SK-N-MC (cell line): Measurements from ENCODE around the gene SYNGAP1.

Experiments used
- DNase-seq: peaks from one replicate; pipeline ENCODE4 v3.0.0-alpha.2; 2011; ENCODE audit warnings: low read depth, low spot score
- H3K27ac ChIP-seq: fragments of 200-600 bp; sonication (generic); 2 replicates; pipeline ENCODE4 v1.5.1; 2016; ENCODE audit warnings: mixed run types
- H3K36me3 ChIP-seq: fragments of 200-600 bp; sonication (generic); 2 replicates; pipeline ENCODE4 v1.6.1; 2017; ENCODE audit warnings: antibody characterized with exemption, low read length, mixed read lengths; ENCODE audit not compliant: insufficient read depth
- H3K4me3 ChIP-seq: fragments of 200-600 bp; sonication (generic); 2 replicates; pipeline ENCODE4 v1.5.1; 2016
- H3K9ac ChIP-seq: fragments of 200-600 bp; sonication (generic); 2 replicates; pipeline ENCODE4 v1.8.0; 2017; ENCODE audit warnings: mixed run types, mixed read lengths; ENCODE audit not compliant: insufficient read length
- H3K9me3 ChIP-seq: fragments of 200-600 bp; sonication (generic); 2 replicates; pipeline ENCODE4 v1.6.1; 2017; ENCODE audit warnings: low read depth, mild to moderate bottlenecking, antibody characterized with exemption, low read length, moderate library complexity, mixed read lengths
- EZH2 ChIP-seq: fragments of 200-600 bp; sonication (generic); IDR thresholded peaks from one replicate; pipeline ENCODE4 v1.6.1; 2017; ENCODE audit warnings: antibody characterized with exemption
- FOXP2 ChIP-seq: optimal IDR thresholded peaks from 2 replicates; pipeline ENCODE3; 2011; ENCODE audit warnings: mild to moderate bottlenecking, moderate library complexity; ENCODE audit not compliant: insufficient read depth; ENCODE audit errors: extremely low read length, control extremely low read depth
- POLR2AphosphoS5 ChIP-seq: IDR thresholded peaks from 2 replicates; pipeline ENCODE4 v1.6.1; 2012; ENCODE audit warnings: mild to moderate bottlenecking, low read depth, low read length, borderline replicate concordance

SYNGAP1 gene

GRCh38 chr6:33439956-33440648 lies 20.2 kb downstream of the SYNGAP1 start:
- H3K36me3 ChIP-seq: peaks cover 26% of the 10 kb centered on the region; the same call in 1 of the 2 replicates
- no peak for TF ChIP-seq POLR2AphosphoS5
- TF ChIP-seq FOXP2: no peak
- TF ChIP-seq EZH2: no peak
- H3K4me3 ChIP-seq: no peak overlapping the region
- no peak overlapping the region for H3K27ac ChIP-seq
- no peak overlapping the region for H3K9ac ChIP-seq
- no peak for DNase-seq
- no peaks in the 10 kb centered on the region for H3K9me3 ChIP-seq

GRCh38 chr6:33440649-33441309 lies 20.9 kb downstream of the SYNGAP1 start:
- no peak overlapping the region for H3K27ac ChIP-seq
- DNase-seq: no peak
- TF ChIP-seq POLR2AphosphoS5 (no peak), EZH2 (no peak), FOXP2 (no peak)
- no peaks in the 10 kb centered on the region for H3K9me3 ChIP-seq
- H3K36me3 ChIP-seq: peaks cover 26% of the 10 kb centered on the region; the same call in 1 of the 2 replicates
- no peak overlapping the region for H3K9ac ChIP-seq
- no peak overlapping the region for H3K4me3 ChIP-seq

GRCh38 chr6:33441457-33441856 lies 21.6 kb downstream of the SYNGAP1 start:
- Histone ChIP-seq H3K9me3 (no peaks in the 10 kb centered on the region), H3K9ac (no peak overlapping the region), H3K36me3 (peaks cover 24% of the 10 kb centered on the region; the same call in 1 of the 2 replicates), H3K4me3 (no peak overlapping the region), H3K27ac (no peak overlapping the region)
- TF ChIP-seq EZH2 (no peak), FOXP2 (no peak), POLR2AphosphoS5 (no peak)
- no peak for DNase-seq

GRCh38 chr6:33442283-33442682 lies 22.4 kb downstream of the SYNGAP1 start:
- H3K9ac ChIP-seq: no peak overlapping the region
- H3K9me3 ChIP-seq: no peaks in the 10 kb centered on the region
- no peak overlapping the region for H3K4me3 ChIP-seq
- H3K27ac ChIP-seq: no peak overlapping the region
- peaks cover 18% of the 10 kb centered on the region; the same call in 1 of the 2 replicates for H3K36me3 ChIP-seq
- TF ChIP-seq EZH2 (no peak), POLR2AphosphoS5 (no peak), FOXP2 (no peak)
- no peak for DNase-seq

- Histone ChIP-seq H3K9me3 (no peaks in the 10 kb centered on the region), H3K9ac (no peak overlapping the region), H3K36me3 (peaks cover 14% of the 10 kb centered on the region; the same call in 1 of the 2 replicates), H3K4me3 (no peak overlapping the region), H3K27ac (no peak overlapping the region)
- TF ChIP-seq POLR2AphosphoS5: no peak
- no peak for TF ChIP-seq EZH2
- no peak for TF ChIP-seq FOXP2
- DNase-seq: no peak
Observed at GRCh38 chr6:33443025-33443424, 23.2 kb downstream of the SYNGAP1 start.

- H3K9me3 ChIP-seq: no peaks in the 10 kb centered on the region
- H3K27ac ChIP-seq: no peak overlapping the region
- peaks cover 7% of the 10 kb centered on the region; the same call in 1 of the 2 replicates for H3K36me3 ChIP-seq
- TF ChIP-seq POLR2AphosphoS5 (0 out of 2 replicates have a peak, but pooled peaks have one; percentile 12), EZH2 (no peak), FOXP2 (no peak)
- DNase-seq: no peak
- no peak overlapping the region for H3K4me3 ChIP-seq
- no peak overlapping the region for H3K9ac ChIP-seq
Observed at GRCh38 chr6:33443619-33444504, 24.0 kb downstream of the SYNGAP1 start.

GRCh38 chr6:33445119-33445603 lies 25.3 kb downstream of the SYNGAP1 start:
- no peak overlapping the region for H3K27ac ChIP-seq
- peaks cover 7% of the 10 kb centered on the region; the same call in 1 of the 2 replicates for H3K36me3 ChIP-seq
- no peak for DNase-seq
- no peaks in the 10 kb centered on the region for H3K9me3 ChIP-seq
- no peak for TF ChIP-seq FOXP2
- TF ChIP-seq POLR2AphosphoS5: no peak
- no peak for TF ChIP-seq EZH2
- H3K4me3 ChIP-seq: no peak overlapping the region
- H3K9ac ChIP-seq: no peak overlapping the region

- TF ChIP-seq FOXP2 (no peak), EZH2 (no peak), POLR2AphosphoS5 (no peak)
- peaks cover 7% of the 10 kb centered on the region; the same call in 1 of the 2 replicates for H3K36me3 ChIP-seq
- H3K9ac ChIP-seq: no peak overlapping the region
- H3K27ac ChIP-seq: no peak overlapping the region
- no peak overlapping the region for H3K4me3 ChIP-seq
- no peaks in the 10 kb centered on the region for H3K9me3 ChIP-seq
- no peak for DNase-seq
Observed at GRCh38 chr6:33446356-33446755, 26.5 kb downstream of the SYNGAP1 start.
